HG02870 (cell line): ENCODE data around the gene PSTPIP2.
A peak's percentile ranks its signal among the peaks of the same experiment; 100 is the strongest.
"Not testable (repeated sequence)": the region's sequence is repeated elsewhere in the genome, so short reads cannot be mapped to it uniquely, and the experiment has no call there.

Experiments used
- ATAC-seq: cut with Tn5 transposase; IDR thresholded peaks from one replicate; pipeline ENCODE4 v1.9.1; 2021; ENCODE audit warnings: mild to moderate bottlenecking, moderate library complexity; ENCODE audit not compliant: unreplicated experiment

The PSTPIP2 gene, protein sequence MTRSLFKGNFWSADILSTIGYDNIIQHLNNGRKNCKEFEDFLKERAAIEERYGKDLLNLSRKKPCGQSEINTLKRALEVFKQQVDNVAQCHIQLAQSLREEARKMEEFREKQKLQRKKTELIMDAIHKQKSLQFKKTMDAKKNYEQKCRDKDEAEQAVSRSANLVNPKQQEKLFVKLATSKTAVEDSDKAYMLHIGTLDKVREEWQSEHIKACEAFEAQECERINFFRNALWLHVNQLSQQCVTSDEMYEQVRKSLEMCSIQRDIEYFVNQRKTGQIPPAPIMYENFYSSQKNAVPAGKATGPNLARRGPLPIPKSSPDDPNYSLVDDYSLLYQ

GRCh38 chr18:46071653-46072375 lies at the start of gene PSTPIP2:
TSS of gene PSTPIP2 (minus strand) at chr18:46072260. CDS start at chr18:46072188, 72 bp downstream.
- peak; percentile 50 for ATAC-seq

DNA sequence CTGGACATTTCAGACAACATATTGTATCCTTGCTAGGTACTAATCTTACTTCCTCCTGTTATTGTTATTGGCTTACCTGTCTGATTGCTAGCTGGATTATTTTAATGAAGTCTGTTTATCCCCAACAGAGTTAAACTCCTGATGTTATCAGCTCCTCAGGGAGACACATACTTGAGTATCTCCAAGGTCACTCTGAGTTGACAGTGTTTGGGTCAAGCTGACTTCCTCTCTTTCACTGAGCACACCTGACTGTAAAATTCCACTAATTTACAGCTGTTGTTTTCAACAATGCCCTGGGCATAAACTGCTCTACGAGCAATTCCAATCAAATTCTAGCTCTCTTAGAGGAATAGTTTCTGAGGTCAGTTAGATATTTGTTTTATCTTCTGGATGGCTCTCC lies 41.7 kb upstream of the PSTPIP2 start:
- no peak for ATAC-seq

GRCh38 chr18:46110406-46110805 lies 38.3 kb upstream of the PSTPIP2 start:
- ATAC-seq: no peak

- no peak for ATAC-seq
Measured at GRCh38 chr18:46109386-46109785, 37.3 kb upstream of the PSTPIP2 start.

GRCh38 chr18:46104128-46104911 lies 32.3 kb upstream of the PSTPIP2 start, which contains the start of gene HAUS1:
TSS of gene HAUS1 (plus strand) at chr18:46104385. CDS start at chr18:46104412, 27 bp downstream.
- peak; percentile 90 for ATAC-seq

GRCh38 chr18:46099463-46099862 lies 27.4 kb upstream of the PSTPIP2 start:
- no peak for ATAC-seq

- ATAC-seq: no peak
Measured at GRCh38 chr18:46098616-46098933, 26.5 kb upstream of the PSTPIP2 start.

DNA sequence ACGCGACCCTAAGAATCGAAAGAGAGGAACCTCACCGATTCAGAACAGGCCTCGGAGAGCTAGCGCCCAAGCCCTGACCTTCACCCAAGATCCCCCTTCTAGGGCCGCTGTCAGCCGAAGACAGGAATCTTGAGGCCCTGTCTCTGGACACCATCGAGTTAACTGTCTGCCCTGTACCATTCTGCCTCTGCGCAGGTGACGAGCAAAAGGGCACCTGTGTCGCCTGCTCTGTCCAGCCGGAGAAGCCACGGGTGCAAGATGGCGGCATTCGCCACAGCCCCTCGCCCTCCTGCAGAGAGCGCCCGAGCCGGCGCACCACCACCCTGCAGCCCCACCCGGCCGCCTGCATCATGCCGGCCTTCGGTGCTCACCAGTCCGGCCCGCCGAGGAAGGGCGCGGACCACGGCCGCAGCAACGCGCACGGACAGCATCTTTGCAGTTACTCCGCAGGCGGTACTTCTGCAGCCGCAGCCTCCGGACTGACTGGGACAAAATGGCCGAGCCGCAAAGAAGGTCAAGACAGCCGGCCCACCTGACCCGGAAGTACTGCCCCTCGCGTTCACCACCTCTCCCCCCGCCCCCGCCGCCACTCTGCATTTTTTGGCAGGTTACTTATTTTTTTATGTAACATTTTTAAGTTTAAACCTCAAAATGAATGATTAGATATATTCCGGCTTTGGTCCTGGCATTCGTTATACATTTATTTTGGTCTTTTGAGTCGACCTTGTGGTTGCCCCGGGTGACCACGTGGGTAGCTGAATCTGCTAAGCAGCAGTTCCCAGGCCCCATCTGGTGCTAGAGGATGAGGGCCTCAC lies 25.9 kb upstream of the PSTPIP2 start, which contains the start of gene ATP5F1A:
ATP5F1A (minus strand) TSS at position 496 of the 815 bp plus-strand sequence; CDS start at position 431, 65 bp downstream.
- peak; percentile 66 for ATAC-seq

DNA sequence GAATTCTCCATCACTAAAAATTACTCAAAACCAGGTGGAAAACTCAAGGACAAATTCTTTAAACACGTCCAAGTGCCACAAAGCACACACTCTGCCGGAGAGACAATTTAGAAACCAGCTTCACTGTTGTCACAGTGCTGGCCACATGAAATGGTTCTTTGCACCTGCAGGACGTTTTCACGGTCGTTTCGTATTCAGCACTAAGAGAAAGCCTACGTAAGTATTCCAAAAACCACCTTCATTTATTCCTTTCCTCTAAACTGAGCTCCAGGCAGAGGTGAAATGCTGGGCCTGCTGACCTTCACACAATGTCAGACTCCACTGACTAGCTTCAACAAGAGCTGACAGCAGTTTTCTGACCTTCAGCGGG lies 25.4 kb upstream of the PSTPIP2 start:
- ATAC-seq: peak; percentile 15

GRCh38 chr18:46096651-46097300 lies 24.7 kb upstream of the PSTPIP2 start:
- peak; percentile 36 for ATAC-seq

- no peak for ATAC-seq
Measured at GRCh38 chr18:46095532-46095931, 23.5 kb upstream of the PSTPIP2 start.

DNA sequence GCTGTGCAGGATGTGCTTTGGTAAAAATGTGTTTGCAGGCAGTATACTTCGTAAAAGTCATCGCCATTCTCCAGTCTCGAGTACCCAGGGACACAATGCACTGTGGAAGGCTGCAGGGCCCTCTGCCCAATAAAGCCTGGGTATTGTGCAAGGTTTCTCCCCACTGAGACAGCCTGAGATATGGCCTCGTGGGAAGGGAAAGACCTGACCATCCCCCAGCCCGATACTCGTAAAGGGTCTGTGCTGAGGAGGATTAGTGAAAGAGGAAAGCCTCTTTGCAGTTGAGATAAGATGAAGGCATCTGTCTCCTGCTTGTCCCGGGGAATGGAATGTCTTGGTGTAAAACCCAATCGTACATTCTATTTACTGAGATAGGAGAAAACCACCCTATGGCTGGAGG lies 16.4 kb upstream of the PSTPIP2 start:
- ATAC-seq: not testable (repeated sequence)

DNA sequence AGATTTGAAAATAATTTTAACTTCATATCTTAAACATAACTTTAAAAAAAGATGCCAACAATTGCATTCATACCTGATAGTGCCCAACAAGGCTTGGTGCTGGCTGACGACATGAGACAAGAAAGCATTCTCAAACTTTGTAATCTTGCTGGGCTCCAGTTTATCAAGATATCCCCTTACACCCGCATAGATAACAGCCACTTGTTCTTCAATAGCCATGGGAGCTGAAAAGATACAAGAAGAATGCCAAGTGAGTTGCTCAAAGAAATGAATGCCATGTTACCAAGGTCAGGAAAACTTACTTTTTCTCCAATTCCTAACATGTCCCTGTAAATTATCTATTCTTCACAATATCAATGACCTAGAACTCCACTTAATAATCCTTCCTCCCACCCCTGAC lies 12.4 kb upstream of the PSTPIP2 start:
- no peak for ATAC-seq

GRCh38 chr18:46080156-46080555 lies 8.1 kb upstream of the PSTPIP2 start:
- ATAC-seq: no peak

DNA sequence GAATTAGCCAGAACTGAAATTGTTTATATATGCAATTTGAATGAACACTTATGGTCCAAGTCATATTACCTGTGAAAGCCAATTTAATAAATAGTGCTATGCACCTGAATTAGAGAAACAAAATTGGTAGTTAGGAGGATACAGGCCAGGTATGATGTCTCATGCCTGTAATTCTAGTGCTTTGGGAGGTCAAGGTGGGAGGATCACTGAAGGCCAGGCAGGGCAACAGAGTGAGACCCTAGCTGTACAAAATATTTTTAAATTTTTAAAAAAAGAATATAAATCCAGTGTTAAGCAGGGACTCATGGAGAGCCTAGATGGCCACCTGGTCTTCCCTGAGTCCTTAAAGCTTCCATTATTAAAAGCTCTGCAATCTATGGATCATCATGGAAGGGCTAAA lies 7.3 kb upstream of the PSTPIP2 start:
- no peak for ATAC-seq

GRCh38 chr18:46073474-46074331 lies 1.6 kb upstream of the PSTPIP2 start:
- ATAC-seq: no peak

- no peak for ATAC-seq
Measured at GRCh38 chr18:46072959-46073358, 899 bp upstream of the PSTPIP2 start.

- ATAC-seq: no peak
Measured at GRCh38 chr18:46072376-46072867, 362 bp upstream of the PSTPIP2 start.
